ENCODE data around the gene KANSL1L.

KANSL1L gene

GRCh38 chr2:209990838-209991237, 180.4 kb downstream of the KANSL1L start:
- DNase-seq: no peak

DNA sequence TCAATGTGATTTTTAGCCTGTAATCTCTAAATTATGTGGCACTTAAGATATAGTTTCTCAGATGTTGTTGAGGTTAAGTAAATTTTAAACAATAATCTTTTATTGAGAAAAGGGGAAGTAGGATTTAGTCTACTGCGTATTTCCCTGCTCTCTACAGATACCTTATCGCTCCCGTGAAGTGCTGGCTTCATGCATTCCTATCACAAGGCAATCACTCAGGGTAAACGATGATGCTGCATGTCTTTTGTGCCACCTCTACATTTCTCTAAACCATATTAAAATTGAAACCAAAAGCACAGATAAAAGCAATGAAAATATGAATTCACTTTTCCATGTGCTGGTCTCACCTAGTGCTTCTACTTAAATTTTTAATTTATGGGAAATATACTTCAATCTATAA, 183.2 kb downstream of the KANSL1L start:
- no peak for DNase-seq

GRCh38 chr2:209986415-209986814, 184.8 kb downstream of the KANSL1L start:
- no peak for DNase-seq

DNA sequence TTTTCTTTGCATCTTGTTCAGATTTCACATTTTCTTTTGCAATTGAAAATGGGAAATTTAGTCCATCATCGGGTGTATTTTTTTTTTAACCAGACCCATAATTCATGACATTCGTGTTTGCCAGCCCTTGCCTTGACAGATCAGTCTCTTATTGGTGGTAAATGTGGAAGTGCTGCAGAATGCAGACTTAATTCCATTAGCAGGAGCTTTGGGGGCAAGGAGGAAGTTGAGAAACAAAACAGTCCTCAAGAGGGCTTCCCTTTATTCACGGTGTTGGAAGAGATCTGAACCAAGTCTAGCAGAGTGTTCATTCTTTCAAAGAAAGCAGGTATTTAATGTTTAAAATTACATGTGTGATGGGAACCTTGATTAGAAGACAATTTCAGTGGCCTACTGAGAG, 185.3 kb downstream of the KANSL1L start:
- no peak for DNase-seq

DNA sequence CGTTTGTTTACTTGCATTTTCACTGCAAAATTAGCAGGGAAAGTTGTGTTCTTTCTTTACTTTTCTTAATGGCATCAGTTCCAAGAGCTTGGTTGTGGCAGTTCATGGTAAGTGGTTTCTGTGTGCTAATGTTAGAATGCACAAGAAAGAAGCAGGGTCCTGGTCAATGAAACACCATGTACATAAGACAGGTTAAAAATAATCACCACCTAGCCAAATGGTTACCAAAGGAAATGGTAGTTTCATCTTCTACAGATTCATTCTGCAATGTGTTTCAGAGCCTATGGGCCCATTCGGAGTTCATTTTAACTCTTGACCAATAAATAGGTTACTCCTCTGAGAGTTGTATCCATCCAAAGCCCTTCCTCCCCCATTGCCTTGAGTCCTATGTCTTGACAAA, 186.9 kb downstream of the KANSL1L start:
- DNase-seq: no peak

GRCh38 chr2:209977386-209978239, 193.6 kb downstream of the KANSL1L start:
- DNase-seq: no peak

- no peak for DNase-seq
These were observed 194.4 kb downstream of the KANSL1L start for GRCh38 chr2:209976698-209977385.

GRCh38 chr2:209974576-209974975, 196.6 kb downstream of the KANSL1L start:
- no peak for DNase-seq

DNA sequence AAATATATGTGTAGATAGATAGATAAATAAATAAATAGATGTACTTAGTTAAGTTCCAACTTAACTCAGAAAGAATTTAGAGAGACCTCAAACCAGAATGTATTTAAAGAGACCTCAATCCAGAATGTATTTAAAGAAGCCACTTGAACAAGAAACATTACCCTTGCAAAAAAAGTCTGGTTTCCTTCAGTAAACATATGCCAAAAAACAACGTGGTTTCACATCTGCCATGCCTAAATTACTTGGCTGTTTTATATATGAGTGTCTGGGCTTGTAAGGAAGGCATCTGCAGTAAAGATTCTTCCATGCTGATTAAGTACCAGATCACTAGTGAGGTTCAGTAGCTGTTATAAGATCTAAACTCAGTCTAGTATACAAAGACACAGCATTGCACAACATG, 197.9 kb downstream of the KANSL1L start:
- DNase-seq: no peak
